GM18520 (cell line): ENCODE measurements around the gene BDP1.
"Not testable (repeated sequence)": the region's sequence is repeated elsewhere in the genome, so short reads cannot be mapped to it uniquely, and the experiment has no call there.

Experiments used
- ATAC-seq: cut with Tn5 transposase; IDR thresholded peaks from one replicate; pipeline ENCODE4 v1.9.1; 2021; ENCODE audit not compliant: unreplicated experiment

BDP1 gene, protein sequence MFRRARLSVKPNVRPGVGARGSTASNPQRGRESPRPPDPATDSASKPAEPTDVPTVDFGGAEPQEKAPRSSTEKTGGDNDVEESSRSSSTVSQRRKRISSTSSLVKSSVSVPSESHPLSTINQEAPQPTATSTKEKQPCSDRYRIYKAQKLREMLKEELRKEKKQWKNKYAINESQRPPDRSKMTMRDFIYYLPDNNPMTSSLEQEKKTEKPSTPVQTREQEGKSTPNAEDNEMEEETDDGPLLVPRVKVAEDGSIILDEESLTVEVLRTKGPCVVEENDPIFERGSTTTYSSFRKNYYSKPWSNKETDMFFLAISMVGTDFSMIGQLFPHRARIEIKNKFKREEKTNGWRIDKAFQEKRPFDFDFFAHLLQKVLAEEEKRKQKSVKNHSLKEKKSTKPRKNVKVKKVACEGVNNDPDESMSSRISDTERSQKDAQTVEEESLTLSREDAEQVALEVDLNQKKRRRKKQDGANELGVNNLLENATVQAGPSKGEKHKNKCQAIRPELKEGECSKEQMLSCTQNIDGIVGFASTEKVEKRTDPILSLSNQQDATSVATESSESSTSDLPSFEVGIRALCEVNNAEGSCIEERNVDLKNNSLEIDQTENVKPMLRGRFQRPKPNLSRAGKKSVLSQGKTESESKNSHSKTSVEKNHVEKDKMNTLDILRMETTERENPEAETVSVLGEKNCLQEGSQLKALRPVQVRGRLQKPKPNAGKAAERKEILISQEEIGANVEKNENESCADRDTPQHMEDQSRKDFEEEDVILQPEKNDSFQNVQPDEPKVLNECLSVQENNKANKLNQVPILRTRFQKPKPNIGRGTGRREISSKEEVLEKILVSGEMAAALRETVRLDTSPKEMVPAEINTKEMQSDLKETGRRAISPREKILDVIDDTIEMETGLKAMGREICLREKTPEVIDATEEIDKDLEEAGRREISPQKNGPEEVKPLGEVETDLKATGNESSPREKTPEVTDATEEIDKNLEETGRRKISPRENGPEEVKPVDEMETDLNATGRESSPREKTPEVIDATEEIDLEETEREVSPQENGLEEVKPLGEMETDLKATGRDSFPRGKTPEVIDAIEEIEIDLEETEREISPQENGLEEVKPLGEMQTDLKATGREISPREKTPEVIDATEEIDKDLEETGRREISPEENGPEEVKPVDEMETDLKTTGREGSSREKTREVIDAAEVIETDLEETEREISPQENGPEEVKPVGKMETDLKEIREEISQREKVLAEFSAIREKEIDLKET (N-terminal part only)

DNA sequence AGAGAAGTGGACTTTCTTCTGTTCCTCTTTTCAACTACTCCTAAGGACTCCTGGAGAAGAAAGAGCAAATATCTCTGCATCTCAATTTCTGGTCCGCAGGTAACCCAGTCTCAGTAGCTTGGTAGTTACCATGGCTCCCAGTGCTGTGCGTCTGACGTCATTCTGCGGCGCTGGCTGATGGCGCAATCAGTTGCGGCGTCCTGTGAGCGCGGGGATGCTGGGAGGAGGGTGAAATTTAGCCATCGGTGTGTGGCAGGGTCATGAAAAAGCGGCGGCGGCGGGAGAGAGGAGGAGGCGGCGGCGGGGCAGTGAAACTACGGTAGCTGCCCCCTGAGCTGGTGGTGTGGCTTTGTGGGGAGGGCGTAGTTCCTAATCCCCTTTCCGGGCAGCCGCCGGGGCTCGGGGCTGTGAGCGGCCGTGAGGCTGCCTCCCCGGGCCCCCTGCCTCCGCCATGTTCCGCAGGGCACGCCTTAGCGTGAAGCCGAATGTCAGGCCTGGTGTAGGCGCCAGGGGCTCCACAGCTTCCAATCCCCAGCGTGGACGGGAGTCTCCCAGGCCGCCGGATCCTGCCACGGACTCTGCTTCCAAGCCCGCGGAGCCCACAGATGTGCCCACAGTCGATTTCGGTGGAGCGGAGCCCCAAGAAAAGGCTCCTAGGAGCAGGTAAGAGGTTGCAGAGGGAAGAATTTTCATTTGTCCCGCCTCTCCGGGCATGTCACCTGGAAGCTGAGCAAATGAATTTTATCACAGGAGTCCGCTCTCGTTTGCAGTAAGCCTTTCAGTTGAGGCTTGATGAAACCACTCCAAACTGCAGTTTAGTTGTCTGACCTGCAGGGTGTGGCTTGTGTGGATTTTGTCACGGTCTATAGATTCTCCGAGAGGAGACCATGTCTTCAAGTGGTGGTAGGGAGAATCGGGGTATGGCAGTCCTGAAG lies at the start of gene BDP1:
Gene BDP1 (plus strand): TSS at position 225 of the 935 bp plus-strand sequence. CDS start 227 bp downstream, at position 452.
- peak; percentile 87 for ATAC-seq

- not testable (repeated sequence) for ATAC-seq
Observed at GRCh38 chr5:71410088-71410487, 45.4 kb upstream of the BDP1 start.

GRCh38 chr5:71415626-71416025 lies 39.8 kb upstream of the BDP1 start:
- ATAC-seq: not testable (repeated sequence)

GRCh38 chr5:71418026-71418425 lies 37.4 kb upstream of the BDP1 start:
- ATAC-seq: not testable (repeated sequence)

- ATAC-seq: not testable (repeated sequence)
Observed at GRCh38 chr5:71421278-71421677, 34.2 kb upstream of the BDP1 start.

- ATAC-seq: not testable (repeated sequence)
Observed at GRCh38 chr5:71423896-71424295, 31.6 kb upstream of the BDP1 start.

DNA sequence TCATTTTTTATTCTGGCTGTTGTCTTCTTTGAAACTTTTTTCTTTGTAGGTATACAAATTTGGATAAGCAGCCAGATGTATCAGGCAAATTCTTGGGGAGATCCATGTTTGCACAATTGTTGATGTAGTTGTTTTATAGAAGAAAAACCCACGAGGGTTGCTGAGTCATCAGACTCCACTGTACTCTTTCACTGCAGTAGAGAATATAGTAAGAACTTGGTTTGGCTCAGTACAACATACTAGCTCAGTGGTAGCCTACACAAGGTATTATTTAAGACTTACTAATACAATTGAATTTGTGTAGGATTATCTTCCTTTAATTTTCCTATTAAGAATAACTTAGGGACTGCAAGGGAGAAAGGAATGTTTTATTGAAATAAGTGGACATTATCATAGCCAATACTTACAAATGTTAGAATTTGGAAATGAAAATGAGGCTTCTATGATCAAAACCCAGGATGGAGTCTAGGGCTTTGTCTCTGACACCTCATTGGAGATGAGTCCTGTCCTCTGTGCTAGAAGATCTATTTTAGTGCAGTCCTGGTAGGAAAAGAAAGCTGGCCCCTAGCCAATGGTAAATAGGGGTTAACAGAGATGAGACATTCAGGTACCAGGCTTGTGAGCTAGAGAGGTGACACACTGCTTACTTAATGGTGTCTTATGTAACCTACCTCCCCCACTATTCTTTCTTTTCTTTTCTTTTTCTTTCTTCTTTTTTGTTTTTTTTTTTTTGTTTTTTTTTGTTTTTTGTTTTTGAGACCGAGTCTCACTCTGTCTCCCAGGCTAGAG lies 28.6 kb upstream of the BDP1 start:
- ATAC-seq: not testable (repeated sequence)

- ATAC-seq: not testable (repeated sequence)
Observed at GRCh38 chr5:71432410-71432809, 23.0 kb upstream of the BDP1 start.

- not testable (repeated sequence) for ATAC-seq
Observed at GRCh38 chr5:71434825-71435224, 20.6 kb upstream of the BDP1 start.

GRCh38 chr5:71441564-71441963 lies 13.9 kb upstream of the BDP1 start:
- ATAC-seq: not testable (repeated sequence)

GRCh38 chr5:71443891-71444290 lies 11.6 kb upstream of the BDP1 start:
- not testable (repeated sequence) for ATAC-seq

DNA sequence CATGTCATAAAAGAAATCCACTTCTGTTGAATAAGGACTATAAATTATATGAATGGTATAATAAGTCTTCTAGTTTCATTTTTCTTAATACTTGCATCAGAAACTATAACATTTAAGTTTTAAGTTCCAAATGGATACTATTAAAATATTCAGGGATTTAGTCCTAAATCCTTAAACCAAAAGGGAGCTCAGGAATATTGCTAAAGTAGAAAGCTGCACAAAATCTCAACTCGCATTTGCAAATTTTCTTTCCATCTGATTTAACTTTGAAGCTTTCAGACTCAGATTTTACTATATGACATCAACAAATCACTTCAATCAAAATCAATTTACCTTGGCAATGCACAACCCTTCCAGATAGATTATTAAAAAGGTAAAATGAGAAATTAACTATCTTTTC lies 10.4 kb upstream of the BDP1 start:
- ATAC-seq: not testable (repeated sequence)

DNA sequence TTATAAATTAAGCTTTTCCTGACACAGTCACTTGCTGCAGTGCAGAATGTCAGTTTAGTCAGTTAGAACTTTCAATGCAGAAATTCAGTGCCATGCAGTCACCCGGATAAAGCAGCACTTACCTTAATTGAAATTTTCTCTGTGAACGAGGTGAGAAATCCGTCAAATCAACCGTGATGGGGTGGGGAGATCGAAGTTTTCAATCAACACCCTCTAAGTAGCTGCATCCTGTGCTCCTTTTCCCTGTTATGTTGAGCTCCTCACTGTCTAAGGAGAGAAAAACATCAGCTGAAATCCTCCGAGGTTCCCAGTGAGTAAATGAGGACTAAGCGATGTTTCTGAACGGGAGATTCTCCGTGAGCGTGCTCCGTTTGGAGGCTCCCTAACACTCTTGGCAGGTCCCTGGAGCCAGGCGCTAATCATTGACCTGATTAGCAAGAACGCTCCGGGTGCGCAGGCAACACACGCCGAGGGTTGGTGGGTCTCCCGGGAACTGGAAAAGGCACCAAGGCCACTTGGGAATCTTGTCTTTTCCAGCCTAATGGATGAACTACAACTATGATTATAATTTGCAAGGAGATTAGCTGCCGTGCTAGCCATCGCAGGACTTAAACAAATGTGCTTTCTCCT lies 9.8 kb upstream of the BDP1 start:
- ATAC-seq: not testable (repeated sequence)

DNA sequence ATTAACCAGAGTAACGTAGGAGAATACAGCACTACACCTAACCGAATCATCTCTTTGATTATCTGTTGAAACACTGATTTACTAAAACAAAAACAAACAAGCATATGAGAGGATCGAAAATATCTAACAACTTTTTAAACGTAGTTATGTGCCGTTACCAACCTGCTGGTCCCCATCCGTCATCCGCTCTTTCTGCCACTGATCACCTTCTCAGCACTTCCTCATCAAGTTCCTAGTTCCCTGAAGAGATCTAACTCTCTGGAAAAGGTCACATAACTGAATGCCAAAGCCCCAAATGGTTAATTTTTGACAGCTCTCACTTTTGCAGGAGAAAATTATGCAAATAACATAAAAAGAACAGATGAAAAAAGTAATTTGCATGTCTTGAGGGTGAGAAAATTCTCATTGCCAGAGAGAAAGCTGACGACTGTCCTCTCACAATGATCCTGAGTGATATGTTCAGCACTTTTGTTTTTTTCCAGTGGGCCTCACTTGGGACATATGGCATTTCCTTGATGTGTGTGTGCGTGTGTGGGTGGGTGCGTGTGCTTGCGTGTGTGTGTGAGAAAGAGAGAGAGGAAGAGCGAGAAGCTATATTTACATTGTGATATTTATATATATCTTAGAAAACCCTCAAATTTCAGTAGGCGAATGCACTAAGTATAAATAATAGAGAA lies 8.8 kb upstream of the BDP1 start:
- peak; percentile 3 for ATAC-seq

DNA sequence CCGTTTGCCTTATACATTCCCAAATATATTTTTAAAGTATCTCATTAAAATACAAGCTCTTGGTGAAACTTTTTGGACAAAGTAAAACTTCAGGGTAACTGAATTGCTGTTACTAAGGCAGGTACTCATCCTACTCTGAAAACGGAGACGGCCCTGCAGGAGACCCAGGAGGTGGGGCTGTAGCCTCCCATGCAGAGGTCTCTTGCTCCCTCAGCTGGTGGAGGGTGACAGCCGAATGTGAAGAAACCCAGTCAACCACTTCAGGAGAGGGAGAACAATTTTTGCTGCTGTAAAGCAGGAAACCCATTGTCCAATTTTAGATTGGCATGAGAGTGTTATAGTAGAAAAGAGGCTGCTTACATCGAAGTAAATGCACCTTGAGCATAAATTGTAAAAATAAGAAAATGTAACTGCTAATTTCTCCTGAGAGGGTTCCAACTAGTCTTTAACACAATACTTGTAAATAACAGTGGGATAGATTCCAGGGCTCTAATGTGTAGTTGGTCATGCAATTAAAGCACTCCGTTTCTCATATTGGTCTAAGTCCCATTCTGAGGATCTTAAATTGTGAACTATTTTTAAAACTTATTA lies 8.1 kb upstream of the BDP1 start:
- ATAC-seq: peak; percentile 69

GRCh38 chr5:71452876-71453275 lies 2.6 kb upstream of the BDP1 start:
- ATAC-seq: no peak

- ATAC-seq: no peak
Observed at GRCh38 chr5:71454913-71455312, 538 bp upstream of the BDP1 start.

GRCh38 chr5:71456362-71456743 lies 902 bp downstream of the BDP1 start:
- peak; percentile 8 for ATAC-seq
